Hepatocyte (in vitro differentiated cells): ENCODE measurements around the gene RNF13.

Source experiments
- EZH2 ChIP-seq: fragments of 200-600 bp; sonication (generic); IDR thresholded peaks from 2 replicates; pipeline ENCODE4 v1.6.1; 2016; ENCODE audit warnings: antibody characterized with exemption, mild to moderate bottlenecking, borderline replicate concordance
- EZH2phosphoT487 ChIP-seq: fragments of 200-600 bp; sonication (generic); IDR thresholded peaks from one replicate; pipeline ENCODE4 v1.6.1; 2018; ENCODE audit warnings: antibody characterized with exemption, mild to moderate bottlenecking, low read depth, moderate library complexity; ENCODE audit not compliant: unreplicated experiment, severe bottlenecking
- TF ChIP-seq, protein P1 (sequence below): fragments of 200-600 bp; sonication (generic); IDR thresholded peaks from 2 replicates; pipeline ENCODE4 v1.5.1; 2016; ENCODE audit warnings: antibody characterized with exemption, mild to moderate bottlenecking; ENCODE audit not compliant: poor library complexity

DNA sequence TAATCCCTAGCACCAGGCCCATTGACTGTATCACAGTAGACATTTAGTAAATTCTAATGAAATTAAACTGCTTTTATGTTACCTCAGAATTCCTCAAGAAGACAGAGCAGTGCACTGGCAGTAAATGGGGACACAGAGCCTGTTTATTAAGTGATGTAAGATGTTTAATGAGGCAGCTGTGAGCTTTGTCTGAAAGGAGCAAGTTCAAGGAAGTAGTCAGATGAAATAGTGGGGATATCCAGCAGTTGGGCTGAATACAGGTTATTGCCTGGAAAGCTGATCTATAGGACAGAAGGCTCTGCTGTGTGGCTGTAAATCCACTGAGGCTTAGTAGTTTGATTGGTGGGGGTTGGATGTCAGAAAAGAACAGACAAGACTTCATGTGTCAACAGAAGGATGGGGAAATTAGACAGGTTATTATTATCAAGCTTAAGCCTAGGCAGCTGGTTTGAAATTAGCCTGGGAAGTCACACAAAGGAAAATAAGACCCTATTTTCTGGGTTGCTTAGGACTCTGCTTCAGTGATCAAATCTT, 95.5 kb downstream of the RNF13 start:
- TF ChIP-seq EZH2 (no peak), EZH2phosphoT487 (no peak)
- TF ChIP-seq, protein P1, sequence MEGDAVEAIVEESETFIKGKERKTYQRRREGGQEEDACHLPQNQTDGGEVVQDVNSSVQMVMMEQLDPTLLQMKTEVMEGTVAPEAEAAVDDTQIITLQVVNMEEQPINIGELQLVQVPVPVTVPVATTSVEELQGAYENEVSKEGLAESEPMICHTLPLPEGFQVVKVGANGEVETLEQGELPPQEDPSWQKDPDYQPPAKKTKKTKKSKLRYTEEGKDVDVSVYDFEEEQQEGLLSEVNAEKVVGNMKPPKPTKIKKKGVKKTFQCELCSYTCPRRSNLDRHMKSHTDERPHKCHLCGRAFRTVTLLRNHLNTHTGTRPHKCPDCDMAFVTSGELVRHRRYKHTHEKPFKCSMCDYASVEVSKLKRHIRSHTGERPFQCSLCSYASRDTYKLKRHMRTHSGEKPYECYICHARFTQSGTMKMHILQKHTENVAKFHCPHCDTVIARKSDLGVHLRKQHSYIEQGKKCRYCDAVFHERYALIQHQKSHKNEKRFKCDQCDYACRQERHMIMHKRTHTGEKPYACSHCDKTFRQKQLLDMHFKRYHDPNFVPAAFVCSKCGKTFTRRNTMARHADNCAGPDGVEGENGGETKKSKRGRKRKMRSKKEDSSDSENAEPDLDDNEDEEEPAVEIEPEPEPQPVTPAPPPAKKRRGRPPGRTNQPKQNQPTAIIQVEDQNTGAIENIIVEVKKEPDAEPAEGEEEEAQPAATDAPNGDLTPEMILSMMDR, result no peak
